GM19035 (cell line): Measurements from ENCODE around the gene RAX2.
"Not testable (repeated sequence)": the region's sequence is repeated elsewhere in the genome, so short reads cannot be mapped to it uniquely, and the experiment has no call there.

Experiments
- ATAC-seq: cut with Tn5 transposase; IDR thresholded peaks from one replicate; pipeline ENCODE4 v1.9.1; 2021; ENCODE audit not compliant: unreplicated experiment

Gene RAX2

GRCh38 chr19:3761382-3762129 is 10.5 kb downstream of the RAX2 start, which contains the start of gene APBA3:
Gene APBA3 (minus strand): TSS chr19:3761692. CDS start chr19:3760264, 1,428 bp downstream.
- ATAC-seq = peak; percentile 55

- no peak for ATAC-seq
Observed at GRCh38 chr19:3760871-3761361, 11.1 kb downstream of the RAX2 start.

GRCh38 chr19:3759482-3760254 is 12.4 kb downstream of the RAX2 start:
- ATAC-seq = no peak

GRCh38 chr19:3758297-3758696 is 13.7 kb downstream of the RAX2 start:
- not testable (repeated sequence) for ATAC-seq

- not testable (repeated sequence) for ATAC-seq
Observed at GRCh38 chr19:3757705-3758104, 14.3 kb downstream of the RAX2 start.

- no peak for ATAC-seq
Observed at GRCh38 chr19:3753631-3754410, 18.2 kb downstream of the RAX2 start.

GRCh38 chr19:3752492-3752891 is 19.5 kb downstream of the RAX2 start:
- no peak for ATAC-seq

- no peak for ATAC-seq
Observed at GRCh38 chr19:3751236-3751635, 20.8 kb downstream of the RAX2 start.

- no peak for ATAC-seq
Observed at GRCh38 chr19:3750211-3750610, 21.8 kb downstream of the RAX2 start.

- ATAC-seq = no peak
Observed at GRCh38 chr19:3748965-3749364, 23.1 kb downstream of the RAX2 start.

GRCh38 chr19:3746371-3747056 is 25.5 kb downstream of the RAX2 start:
- ATAC-seq = no peak

- ATAC-seq = no peak
Observed at GRCh38 chr19:3745363-3746045, 26.5 kb downstream of the RAX2 start.

- ATAC-seq = no peak
Observed at GRCh38 chr19:3743486-3743885, 28.5 kb downstream of the RAX2 start.

- no peak for ATAC-seq
Observed at GRCh38 chr19:3740431-3740830, 31.6 kb downstream of the RAX2 start.

- ATAC-seq = no peak
Observed at GRCh38 chr19:3738477-3739220, 33.4 kb downstream of the RAX2 start.

- no peak for ATAC-seq
Observed at GRCh38 chr19:3737487-3738205, 34.4 kb downstream of the RAX2 start.

GRCh38 chr19:3736106-3736724 is 35.8 kb downstream of the RAX2 start:
- no peak for ATAC-seq

GRCh38 chr19:3734310-3734600 is 37.8 kb downstream of the RAX2 start:
- no peak for ATAC-seq
